Measurements from ENCODE around the gene STK32C.

Gene STK32C

GRCh38 chr10:132344386-132344785 is 36.6 kb upstream of the STK32C start:
- no peak for TF ChIP-seq ZC3H10 (CRISPR knock-in tag; IDR thresholded peaks at IDR 0.05)
- TF ChIP-seq, protein P1, sequence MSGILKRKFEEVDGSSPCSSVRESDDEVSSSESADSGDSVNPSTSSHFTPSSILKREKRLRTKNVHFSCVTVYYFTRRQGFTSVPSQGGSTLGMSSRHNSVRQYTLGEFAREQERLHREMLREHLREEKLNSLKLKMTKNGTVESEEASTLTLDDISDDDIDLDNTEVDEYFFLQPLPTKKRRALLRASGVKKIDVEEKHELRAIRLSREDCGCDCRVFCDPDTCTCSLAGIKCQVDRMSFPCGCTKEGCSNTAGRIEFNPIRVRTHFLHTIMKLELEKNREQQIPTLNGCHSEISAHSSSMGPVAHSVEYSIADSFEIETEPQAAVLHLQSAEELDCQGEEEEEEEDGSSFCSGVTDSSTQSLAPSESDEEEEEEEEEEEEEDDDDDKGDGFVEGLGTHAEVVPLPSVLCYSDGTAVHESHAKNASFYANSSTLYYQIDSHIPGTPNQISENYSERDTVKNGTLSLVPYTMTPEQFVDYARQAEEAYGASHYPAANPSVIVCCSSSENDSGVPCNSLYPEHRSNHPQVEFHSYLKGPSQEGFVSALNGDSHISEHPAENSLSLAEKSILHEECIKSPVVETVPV (CRISPR knock-in tag; IDR thresholded peaks at IDR 0.05), result no peak
- TF ChIP-seq, protein P2, sequence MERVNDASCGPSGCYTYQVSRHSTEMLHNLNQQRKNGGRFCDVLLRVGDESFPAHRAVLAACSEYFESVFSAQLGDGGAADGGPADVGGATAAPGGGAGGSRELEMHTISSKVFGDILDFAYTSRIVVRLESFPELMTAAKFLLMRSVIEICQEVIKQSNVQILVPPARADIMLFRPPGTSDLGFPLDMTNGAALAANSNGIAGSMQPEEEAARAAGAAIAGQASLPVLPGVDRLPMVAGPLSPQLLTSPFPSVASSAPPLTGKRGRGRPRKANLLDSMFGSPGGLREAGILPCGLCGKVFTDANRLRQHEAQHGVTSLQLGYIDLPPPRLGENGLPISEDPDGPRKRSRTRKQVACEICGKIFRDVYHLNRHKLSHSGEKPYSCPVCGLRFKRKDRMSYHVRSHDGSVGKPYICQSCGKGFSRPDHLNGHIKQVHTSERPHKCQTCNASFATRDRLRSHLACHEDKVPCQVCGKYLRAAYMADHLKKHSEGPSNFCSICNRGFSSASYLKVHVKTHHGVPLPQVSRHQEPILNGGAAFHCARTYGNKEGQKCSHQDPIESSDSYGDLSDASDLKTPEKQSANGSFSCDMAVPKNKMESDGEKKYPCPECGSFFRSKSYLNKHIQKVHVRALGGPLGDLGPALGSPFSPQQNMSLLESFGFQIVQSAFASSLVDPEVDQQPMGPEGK (CRISPR knock-in tag; IDR thresholded peaks at IDR 0.05; ENCODE audit: borderline replicate concordance), result no peak
- no peak for TF ChIP-seq ZFP30 (CRISPR knock-in tag; IDR thresholded peaks at IDR 0.05)
- no peak for TF ChIP-seq ZNF70 (CRISPR knock-in tag; IDR thresholded peaks at IDR 0.05)
- no peak for TF ChIP-seq ESRRG (CRISPR knock-in tag; IDR thresholded peaks at IDR 0.05)
- no peak for TF ChIP-seq SNAI2 (CRISPR knock-in tag; IDR thresholded peaks at IDR 0.05)
- TF ChIP-seq ZNF8 (CRISPR knock-in tag; IDR thresholded peaks at IDR 0.05), result no peak
- no peak for TF ChIP-seq OSR1 (CRISPR knock-in tag; IDR thresholded peaks at IDR 0.05)
- no peak for ATAC-seq

DNA sequence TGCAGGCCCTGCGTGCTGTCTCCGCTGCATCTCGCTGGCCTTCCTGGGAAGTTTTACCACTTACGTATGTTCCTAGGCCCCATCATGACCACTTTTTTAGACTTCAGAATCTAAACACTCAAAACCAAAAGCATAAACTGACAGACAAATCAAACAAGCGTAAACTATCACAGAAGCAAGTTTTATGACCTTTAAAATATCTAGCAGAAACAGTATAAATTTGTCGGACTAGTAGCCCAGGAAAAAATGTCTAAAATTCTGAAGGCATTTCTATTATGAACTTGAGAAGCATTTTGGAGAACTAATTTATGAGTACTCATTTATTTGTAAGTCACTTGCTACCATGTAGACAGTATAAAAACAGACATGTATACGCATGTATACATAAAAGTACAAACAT is 34.8 kb upstream of the STK32C start:
- ATAC-seq, result no peak
- TF ChIP-seq GLIS3 (CRISPR knock-in tag; IDR thresholded peaks at IDR 0.05), result no peak
- TF ChIP-seq RARB (CRISPR knock-in tag; IDR thresholded peaks at IDR 0.05), result no peak
- TF ChIP-seq ZC3H10 (CRISPR knock-in tag; IDR thresholded peaks at IDR 0.05), result no peak

DNA sequence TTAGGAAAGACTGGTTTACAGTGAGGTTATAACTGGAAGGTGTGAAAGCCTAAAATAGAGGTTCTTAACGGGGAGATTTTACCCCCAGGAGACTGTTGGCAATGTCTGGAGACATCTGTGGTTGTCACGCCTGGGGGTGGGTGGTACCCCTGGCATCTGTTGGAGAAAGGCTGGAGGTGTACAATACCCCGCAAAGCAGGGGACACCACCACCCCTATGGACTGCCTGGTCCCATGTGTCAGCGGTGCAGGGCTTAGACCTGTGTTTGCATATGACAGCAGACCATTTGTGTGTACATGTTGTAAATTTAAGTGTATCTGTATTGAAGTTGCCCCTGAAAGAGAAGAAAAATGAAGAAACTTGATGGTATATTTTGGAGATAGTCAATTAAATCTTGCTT is 34.0 kb upstream of the STK32C start:
- no peak for ATAC-seq
- TF ChIP-seq CREB5 (CRISPR knock-in tag; IDR thresholded peaks at IDR 0.05; ENCODE audit: low read depth) (no peak), GLIS3 (CRISPR knock-in tag; IDR thresholded peaks at IDR 0.05) (no peak), RARB (CRISPR knock-in tag; IDR thresholded peaks at IDR 0.05) (no peak), BACH2 (CRISPR knock-in tag; IDR thresholded peaks at IDR 0.05; ENCODE audit: borderline replicate concordance) (no peak), PPARA (CRISPR knock-in tag; IDR thresholded peaks at IDR 0.05; ENCODE audit: borderline replicate concordance) (no peak), OSR1 (CRISPR knock-in tag; IDR thresholded peaks at IDR 0.05) (no peak), CSDC2 (CRISPR knock-in tag; IDR thresholded peaks at IDR 0.05) (no peak), ESRRG (CRISPR knock-in tag; IDR thresholded peaks at IDR 0.05) (no peak), ZNF8 (CRISPR knock-in tag; IDR thresholded peaks at IDR 0.05) (no peak), ZFP3 (CRISPR knock-in tag; IDR thresholded peaks at IDR 0.05) (no peak), SNAI2 (CRISPR knock-in tag; IDR thresholded peaks at IDR 0.05) (no peak)
- TF ChIP-seq, protein P3, sequence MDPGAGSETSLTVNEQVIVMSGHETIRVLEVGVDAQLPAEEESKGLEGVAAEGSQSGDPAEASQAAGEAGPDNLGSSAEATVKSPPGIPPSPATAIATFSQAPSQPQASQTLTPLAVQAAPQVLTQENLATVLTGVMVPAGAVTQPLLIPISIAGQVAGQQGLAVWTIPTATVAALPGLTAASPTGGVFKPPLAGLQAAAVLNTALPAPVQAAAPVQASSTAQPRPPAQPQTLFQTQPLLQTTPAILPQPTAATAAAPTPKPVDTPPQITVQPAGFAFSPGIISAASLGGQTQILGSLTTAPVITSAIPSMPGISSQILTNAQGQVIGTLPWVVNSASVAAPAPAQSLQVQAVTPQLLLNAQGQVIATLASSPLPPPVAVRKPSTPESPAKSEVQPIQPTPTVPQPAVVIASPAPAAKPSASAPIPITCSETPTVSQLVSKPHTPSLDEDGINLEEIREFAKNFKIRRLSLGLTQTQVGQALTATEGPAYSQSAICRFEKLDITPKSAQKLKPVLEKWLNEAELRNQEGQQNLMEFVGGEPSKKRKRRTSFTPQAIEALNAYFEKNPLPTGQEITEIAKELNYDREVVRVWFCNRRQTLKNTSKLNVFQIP (CRISPR knock-in tag; IDR thresholded peaks at IDR 0.05; ENCODE audit: borderline replicate concordance, low read depth), result no peak
- TF ChIP-seq, protein P1 (CRISPR knock-in tag; IDR thresholded peaks at IDR 0.05), result no peak
- TF ChIP-seq, protein P2 (CRISPR knock-in tag; IDR thresholded peaks at IDR 0.05; ENCODE audit: borderline replicate concordance), result no peak

GRCh38 chr10:132341017-132341416 is 33.3 kb upstream of the STK32C start:
- no peak for ATAC-seq
- TF ChIP-seq CSDC2 (CRISPR knock-in tag; IDR thresholded peaks at IDR 0.05) (no peak), BACH2 (CRISPR knock-in tag; IDR thresholded peaks at IDR 0.05; ENCODE audit: borderline replicate concordance) (no peak), ZNF70 (CRISPR knock-in tag; IDR thresholded peaks at IDR 0.05) (no peak), TOX (CRISPR knock-in tag; IDR thresholded peaks at IDR 0.05; ENCODE audit: borderline replicate concordance) (no peak), ZFP30 (CRISPR knock-in tag; IDR thresholded peaks at IDR 0.05) (no peak)
- TF ChIP-seq, protein P3 (CRISPR knock-in tag; IDR thresholded peaks at IDR 0.05; ENCODE audit: borderline replicate concordance, low read depth), result no peak

Data from SK-N-SH treated with all-trans-retinoic acid at 6 μM for 48 hours (cell line).